ENCODE data around the gene CKB.
"Not testable (repeated sequence)": the region's sequence is repeated elsewhere in the genome, so short reads cannot be mapped to it uniquely, and the experiment has no call there.

The CKB gene

GRCh38 chr14:103528587-103529382 lies 6.2 kb upstream of the CKB start, which contains the start of gene TRMT61A:
Gene TRMT61A (plus strand): TSS chr14:103529196. CDS start chr14:103529979, 783 bp downstream.
- peak in 55 of 56 donors; percentile 8 to 93 (median 85) for DNase-seq

- peak in 16 of 56 donors; percentile 34 to 67 (median 45) for DNase-seq
Measured at GRCh38 chr14:103528146-103528586, 5.5 kb upstream of the CKB start.

- no peak for DNase-seq
Measured at GRCh38 chr14:103527408-103528145, 4.9 kb upstream of the CKB start.

GRCh38 chr14:103526914-103527248 lies 4.3 kb upstream of the CKB start:
- DNase-seq: no peak

- no peak for DNase-seq
Measured at GRCh38 chr14:103526247-103526913, 3.8 kb upstream of the CKB start.

- not testable (repeated sequence) for DNase-seq
Measured at GRCh38 chr14:103525430-103526246, 3.0 kb upstream of the CKB start.

GRCh38 chr14:103524002-103524935 lies 1.6 kb upstream of the CKB start:
- DNase-seq: no peak

GRCh38 chr14:103523575-103523954 lies 935 bp upstream of the CKB start:
- DNase-seq: no peak

GRCh38 chr14:103521951-103522563 lies 573 bp downstream of the CKB start:
- DNase-seq: peak in 4 of 56 donors; percentile 33 to 62 (median 60)

- peak in 13 of 56 donors; percentile 64 to 86 (median 75) for DNase-seq
Measured at GRCh38 chr14:103521438-103521950, 1.1 kb downstream of the CKB start.

- peak in 49 of 56 donors; percentile 31 to 90 (median 73) for DNase-seq
Measured at GRCh38 chr14:103520657-103521437, 1.8 kb downstream of the CKB start.

GRCh38 chr14:103520269-103520656 lies 2.4 kb downstream of the CKB start:
- no peak for DNase-seq

GRCh38 chr14:103519837-103520212 lies 2.8 kb downstream of the CKB start:
- peak in 2 of 56 donors; percentile 35 to 45 for DNase-seq

GRCh38 chr14:103519043-103519836 lies 3.4 kb downstream of the CKB start:
- peak in 1 of 56 donors; percentile 48 for DNase-seq

GRCh38 chr14:103518422-103519042 lies 4.1 kb downstream of the CKB start:
- DNase-seq: peak in 43 of 56 donors; percentile 37 to 84 (median 55)

GRCh38 chr14:103517721-103518421 lies 4.8 kb downstream of the CKB start:
- peak in 9 of 56 donors; percentile 35 to 53 (median 40) for DNase-seq
